ENCODE measurements around the gene CHRM3.
"Not testable (repeated sequence)": the region's sequence is repeated elsewhere in the genome, so short reads cannot be mapped to it uniquely, and the experiment has no call there.

Gene CHRM3

GRCh38 chr1:239386453-239387303 is at the start of gene CHRM3:
TSS of gene CHRM3 (plus strand) at chr1:239386568. CDS start at chr1:239907452, 520,884 bp downstream.
- peak; percentile 78 for DNase-seq

GRCh38 chr1:239337799-239338430 is 48.5 kb upstream of the CHRM3 start:
- DNase-seq = no peak

- DNase-seq = no peak
Measured at GRCh38 chr1:239347776-239348175, 38.6 kb upstream of the CHRM3 start.

GRCh38 chr1:239348635-239349353 is 37.6 kb upstream of the CHRM3 start:
- no peak for DNase-seq

GRCh38 chr1:239349699-239350098 is 36.7 kb upstream of the CHRM3 start:
- DNase-seq = no peak

- no peak for DNase-seq
Measured at GRCh38 chr1:239353536-239353935, 32.8 kb upstream of the CHRM3 start.

- no peak for DNase-seq
Measured at GRCh38 chr1:239354231-239354630, 32.1 kb upstream of the CHRM3 start.

GRCh38 chr1:239357867-239358266 is 28.5 kb upstream of the CHRM3 start:
- no peak for DNase-seq

GRCh38 chr1:239361403-239361802 is 25.0 kb upstream of the CHRM3 start:
- no peak for DNase-seq

- DNase-seq = no peak
Measured at GRCh38 chr1:239363930-239364329, 22.4 kb upstream of the CHRM3 start.

GRCh38 chr1:239367196-239367810 is 19.1 kb upstream of the CHRM3 start:
- DNase-seq = no peak

GRCh38 chr1:239368436-239369109 is 17.8 kb upstream of the CHRM3 start:
- DNase-seq = no peak

- DNase-seq = not testable (repeated sequence)
Measured at GRCh38 chr1:239370869-239371268, 15.5 kb upstream of the CHRM3 start.

GRCh38 chr1:239382666-239383065 is 3.7 kb upstream of the CHRM3 start:
- DNase-seq = no peak

- DNase-seq = no peak
Measured at GRCh38 chr1:239383714-239384113, 2.7 kb upstream of the CHRM3 start.

GRCh38 chr1:239387304-239388158 is 1.2 kb downstream of the CHRM3 start:
- peak; percentile 18 for DNase-seq

GRCh38 chr1:239388159-239388485 is 1.8 kb downstream of the CHRM3 start:
- DNase-seq = peak; percentile 4

- no peak for DNase-seq
Measured at GRCh38 chr1:239388578-239388977, 2.2 kb downstream of the CHRM3 start.

- no peak for DNase-seq
Measured at GRCh38 chr1:239389703-239390102, 3.3 kb downstream of the CHRM3 start.

GRCh38 chr1:239392271-239392670 is 5.9 kb downstream of the CHRM3 start:
- no peak for DNase-seq

GRCh38 chr1:239394107-239394506 is 7.7 kb downstream of the CHRM3 start:
- DNase-seq = no peak

GRCh38 chr1:239413916-239414315 is 27.5 kb downstream of the CHRM3 start:
- no peak for DNase-seq
